Measurements from ENCODE around the gene NDST1.

Gene NDST1

GRCh38 chr5:150599281-150599680, 91.3 kb downstream of the NDST1 start:
- Histone ChIP-seq H3K79me2 (ENCODE audit: insufficient read depth, low read length) (no peaks in the 10 kb centered on the region), H3K9ac (ENCODE audit: low read depth, low read length) (no peak overlapping the region), H3K4me1 (ENCODE audit: insufficient read depth, low read length) (no peaks in the 10 kb centered on the region), H3K9me3 (ENCODE audit: insufficient read depth, low read length, severe bottlenecking) (no peaks in the 10 kb centered on the region), H4K20me1 (ENCODE audit: insufficient read depth, low read length) (no peaks in the 10 kb centered on the region; the same call in 1 of the 2 replicates), H3K4me3 (ENCODE audit: low read depth in 1 of 2, low read length in 2 of 2) (no peak overlapping the region), H3K27me3 (ENCODE audit: insufficient read depth, low read length, poor library complexity) (peaks cover 3% of the 10 kb centered on the region), H3K4me2 (ENCODE audit: insufficient read depth, low read length) (no peak overlapping the region), H3K27ac (ENCODE audit: low read length) (no peak overlapping the region), H3K36me3 (ENCODE audit: insufficient read depth, low read length) (no peaks in the 10 kb centered on the region), H2AFZ (ENCODE audit: low read depth, low read length) (no peak overlapping the region)
- ATAC-seq (ENCODE audit: insufficient read depth, low read depth) (no peak), DNase-seq (no peak)
- TF ChIP-seq CTCF (IDR thresholded peaks at IDR 0.05; ENCODE audit: borderline replicate concordance, extremely low read depth, low read length, poor library complexity, severe bottlenecking) (no peak), EZH2 (IDR thresholded peaks at IDR 0.05; ENCODE audit: borderline replicate concordance, low read depth, low read length, severe bottlenecking) (no peak)

GRCh38 chr5:150599917-150600511, 92.1 kb downstream of the NDST1 start:
- peaks cover 3% of the 10 kb centered on the region for H3K27me3 ChIP-seq (ENCODE audit: insufficient read depth, low read length, poor library complexity)
- H3K79me2 ChIP-seq (ENCODE audit: insufficient read depth, low read length), result no peaks in the 10 kb centered on the region
- no peaks in the 10 kb centered on the region for H3K9me3 ChIP-seq (ENCODE audit: insufficient read depth, low read length, severe bottlenecking)
- H3K27ac ChIP-seq (ENCODE audit: low read length), result no peak overlapping the region
- no peak overlapping the region for H3K4me2 ChIP-seq (ENCODE audit: insufficient read depth, low read length)
- ATAC-seq (ENCODE audit: insufficient read depth, low read depth), result no peak
- H3K4me1 ChIP-seq (ENCODE audit: insufficient read depth, low read length), result no peaks in the 10 kb centered on the region
- no peak for DNase-seq
- no peaks in the 10 kb centered on the region; the same call in 1 of the 2 replicates for H4K20me1 ChIP-seq (ENCODE audit: insufficient read depth, low read length)
- no peak overlapping the region for H2AFZ ChIP-seq (ENCODE audit: low read depth, low read length)
- H3K4me3 ChIP-seq (ENCODE audit: low read depth in 1 of 2, low read length in 2 of 2), result no peak overlapping the region
- H3K9ac ChIP-seq (ENCODE audit: low read depth, low read length), result no peak overlapping the region
- no peaks in the 10 kb centered on the region for H3K36me3 ChIP-seq (ENCODE audit: insufficient read depth, low read length)
- TF ChIP-seq CTCF (IDR thresholded peaks at IDR 0.05; ENCODE audit: borderline replicate concordance, extremely low read depth, low read length, poor library complexity, severe bottlenecking) (no peak), EZH2 (IDR thresholded peaks at IDR 0.05; ENCODE audit: borderline replicate concordance, low read depth, low read length, severe bottlenecking) (no peak)

- ATAC-seq (ENCODE audit: insufficient read depth, low read depth) (no peak), DNase-seq (no peak)
- Histone ChIP-seq H3K27me3 (ENCODE audit: insufficient read depth, low read length, poor library complexity) (peaks cover 3% of the 10 kb centered on the region), H3K4me3 (ENCODE audit: low read depth in 1 of 2, low read length in 2 of 2) (no peak overlapping the region), H3K36me3 (ENCODE audit: insufficient read depth, low read length) (no peaks in the 10 kb centered on the region), H3K9ac (ENCODE audit: low read depth, low read length) (no peak overlapping the region), H3K27ac (ENCODE audit: low read length) (no peak overlapping the region), H3K4me1 (ENCODE audit: insufficient read depth, low read length) (no peaks in the 10 kb centered on the region), H3K9me3 (ENCODE audit: insufficient read depth, low read length, severe bottlenecking) (no peaks in the 10 kb centered on the region), H3K79me2 (ENCODE audit: insufficient read depth, low read length) (no peaks in the 10 kb centered on the region), H2AFZ (ENCODE audit: low read depth, low read length) (no peak overlapping the region), H3K4me2 (ENCODE audit: insufficient read depth, low read length) (no peak overlapping the region), H4K20me1 (ENCODE audit: insufficient read depth, low read length) (no peaks in the 10 kb centered on the region; the same call in 1 of the 2 replicates)
- no peak for TF ChIP-seq EZH2 (IDR thresholded peaks at IDR 0.05; ENCODE audit: borderline replicate concordance, low read depth, low read length, severe bottlenecking)
- no peak for TF ChIP-seq CTCF (IDR thresholded peaks at IDR 0.05; ENCODE audit: borderline replicate concordance, extremely low read depth, low read length, poor library complexity, severe bottlenecking)
These were observed 92.9 kb downstream of the NDST1 start for GRCh38 chr5:150600616-150601490.
